Measurements from ENCODE around the gene SLC25A51.

SLC25A51 gene, protein sequence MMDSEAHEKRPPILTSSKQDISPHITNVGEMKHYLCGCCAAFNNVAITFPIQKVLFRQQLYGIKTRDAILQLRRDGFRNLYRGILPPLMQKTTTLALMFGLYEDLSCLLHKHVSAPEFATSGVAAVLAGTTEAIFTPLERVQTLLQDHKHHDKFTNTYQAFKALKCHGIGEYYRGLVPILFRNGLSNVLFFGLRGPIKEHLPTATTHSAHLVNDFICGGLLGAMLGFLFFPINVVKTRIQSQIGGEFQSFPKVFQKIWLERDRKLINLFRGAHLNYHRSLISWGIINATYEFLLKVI

DNA sequence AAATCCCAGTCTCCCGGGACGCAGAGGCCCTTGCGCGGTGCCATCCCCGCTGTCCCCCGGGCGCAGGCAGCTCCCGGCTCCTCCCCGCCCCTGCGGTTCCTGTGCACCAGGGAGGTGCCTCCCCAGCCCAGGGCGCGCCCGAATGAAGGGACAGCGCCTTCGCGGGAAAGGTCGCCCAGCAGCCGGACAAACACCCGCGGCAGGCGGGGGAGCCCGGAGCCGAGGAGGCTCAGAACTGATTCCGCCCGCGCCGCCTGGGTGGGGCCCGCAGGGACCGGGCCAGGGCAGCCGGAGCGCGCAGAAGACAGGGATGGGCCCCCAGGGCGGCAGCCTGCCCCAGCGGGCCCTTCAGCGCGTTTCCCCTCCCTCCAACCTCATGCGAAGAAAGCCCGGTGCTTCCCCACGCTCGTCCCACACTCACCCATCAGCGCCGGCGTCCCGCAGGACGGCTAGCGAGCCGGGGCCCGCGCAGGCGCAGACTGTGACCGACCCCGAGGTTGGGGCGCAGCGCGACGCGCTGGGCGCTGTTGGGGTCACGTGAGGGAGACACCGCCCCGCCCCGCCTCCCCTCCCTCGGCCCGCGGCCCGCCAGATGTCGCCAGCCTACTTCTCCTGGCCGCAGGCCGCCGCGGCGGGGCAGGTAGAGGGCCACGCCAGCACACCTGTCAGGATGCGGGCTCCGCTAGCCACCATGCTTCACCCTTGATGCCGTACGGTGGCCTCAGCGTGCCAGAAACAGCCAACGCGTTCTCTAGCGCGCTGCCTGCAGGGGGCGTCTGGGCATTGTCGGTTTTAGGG is at the start of gene SLC25A51:
Gene SLC25A51, minus strand, starts transcription at position 481 of the 798 bp plus-strand sequence. CDS start 15,577 bp downstream, outside the sequence.
- peak; percentile 97 for DNase-seq (ENCODE audit: low spot score)

DNA sequence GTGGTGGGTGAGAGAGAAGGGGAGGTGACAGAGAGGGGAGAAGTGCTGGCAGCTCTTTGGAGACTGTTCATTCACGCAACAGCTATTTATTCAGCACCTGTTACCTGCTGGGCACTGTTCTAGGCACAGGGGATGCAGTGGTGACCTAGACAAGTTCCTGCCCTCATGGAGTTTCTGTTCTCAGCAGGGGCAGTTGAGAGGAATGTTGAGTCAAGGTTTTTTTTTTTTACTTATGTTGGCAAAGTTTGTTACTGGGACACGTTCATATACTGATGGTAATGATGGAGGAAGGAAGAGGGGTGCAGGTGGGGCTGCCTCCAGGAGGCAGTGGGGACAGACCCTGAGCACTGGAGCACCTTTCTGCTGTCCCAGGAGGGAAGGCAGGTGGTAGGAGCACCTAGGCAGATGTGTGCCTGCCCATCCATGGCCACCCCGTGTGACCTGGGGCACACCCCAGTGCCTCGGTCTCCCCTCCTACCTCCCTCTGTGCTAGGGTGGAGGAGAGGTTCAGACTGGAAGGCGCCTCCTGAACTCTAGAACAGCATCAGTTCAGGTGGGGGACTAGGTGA is 49.4 kb upstream of the SLC25A51 start:
- DNase-seq (ENCODE audit: low spot score) = no peak

DNA sequence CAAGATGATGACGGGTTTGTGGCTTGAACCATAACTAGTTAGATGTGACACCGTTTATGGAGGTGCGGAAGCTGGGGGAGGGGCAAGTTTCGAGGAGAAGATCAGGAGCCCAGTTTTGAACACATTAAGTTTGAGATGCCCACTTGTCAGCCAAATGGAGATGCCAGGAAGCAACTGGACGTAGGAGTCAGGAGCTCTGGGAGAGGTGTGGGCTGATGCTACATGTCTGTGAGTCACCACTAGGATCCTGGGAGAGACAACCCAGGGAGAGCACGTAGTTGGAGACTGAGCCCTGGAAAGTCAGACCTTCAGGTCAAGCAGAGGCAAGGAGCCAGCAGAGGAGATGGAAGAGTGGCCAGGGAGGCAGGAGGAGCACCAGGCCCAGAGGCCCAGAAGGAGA is 48.8 kb upstream of the SLC25A51 start:
- DNase-seq (ENCODE audit: low spot score) = no peak

DNA sequence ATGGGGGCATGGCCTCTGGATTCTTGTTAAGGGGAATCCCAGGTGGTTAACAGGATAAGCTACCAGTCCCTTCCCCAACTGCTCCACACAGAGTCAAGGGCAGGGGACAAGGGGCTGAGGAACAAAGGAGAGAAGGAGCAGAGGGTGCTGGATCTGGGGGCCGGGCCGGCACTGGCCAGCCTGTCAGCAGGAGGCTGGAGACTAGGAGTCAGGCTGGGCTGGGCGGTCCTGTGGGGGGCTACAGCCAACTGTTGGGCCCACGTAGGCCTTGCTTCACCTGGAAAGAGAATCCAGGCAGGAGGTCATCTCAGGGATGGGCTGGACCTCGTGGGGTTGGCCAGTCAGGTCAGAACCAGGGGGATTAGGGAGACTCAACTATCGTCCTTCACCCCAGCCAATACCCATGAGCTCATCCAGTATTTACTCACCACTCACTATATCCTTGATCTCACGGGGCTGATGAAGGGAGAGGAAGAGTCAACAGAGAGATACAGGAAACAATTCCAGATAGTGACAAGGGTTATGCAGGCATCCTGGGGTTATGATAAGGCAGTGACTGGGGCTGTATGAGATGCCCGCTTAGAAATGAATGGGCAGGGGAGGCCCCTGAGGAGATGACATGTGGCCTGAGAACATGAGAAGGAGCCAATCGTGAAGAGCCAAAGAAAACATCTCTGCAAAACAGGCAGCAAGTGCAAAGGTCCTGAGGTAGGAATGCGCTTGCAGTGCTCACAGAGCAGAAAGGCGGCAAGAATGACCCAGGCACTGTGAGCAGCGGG is 47.9 kb upstream of the SLC25A51 start:
- no peak for DNase-seq (ENCODE audit: low spot score)

DNA sequence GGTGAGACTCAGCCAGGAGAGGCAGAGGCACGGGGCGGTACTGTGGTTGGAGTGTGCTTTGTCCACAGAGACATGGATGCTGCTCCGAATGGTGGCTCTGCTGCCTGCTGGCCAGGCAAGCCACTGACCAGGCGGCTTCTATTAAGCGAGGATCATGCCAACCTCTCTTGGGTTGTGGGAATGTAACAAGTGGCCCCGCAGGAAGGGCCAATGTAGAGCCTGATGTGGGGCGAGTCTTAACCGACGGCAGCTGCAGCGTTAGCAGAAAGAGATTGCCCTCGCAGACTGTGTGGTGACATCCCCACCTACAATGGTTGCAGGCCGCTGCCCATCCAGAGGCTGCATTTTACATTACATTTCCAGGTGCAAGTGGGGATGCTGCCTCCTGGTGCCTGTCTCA is 46.6 kb upstream of the SLC25A51 start:
- DNase-seq (ENCODE audit: low spot score) = no peak

DNA sequence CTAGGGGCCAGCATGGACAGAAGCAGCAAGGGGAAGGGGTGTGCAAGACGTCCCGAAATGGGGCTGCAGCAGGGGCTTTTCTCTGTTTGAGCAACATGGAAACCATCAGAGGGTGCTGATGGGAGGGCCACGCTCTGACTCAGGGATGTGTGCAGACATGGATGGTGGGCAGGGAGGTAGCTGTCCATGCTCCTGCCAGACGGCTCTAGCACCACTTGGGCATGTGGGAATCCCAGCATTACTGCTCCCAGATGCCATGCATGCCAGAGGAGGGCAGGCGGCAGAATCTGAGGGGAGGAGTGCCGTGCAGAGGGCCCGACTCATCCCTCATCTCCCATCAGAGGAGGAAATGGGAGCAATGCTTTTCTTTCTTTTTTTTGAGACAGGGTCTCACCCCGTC is 45.6 kb upstream of the SLC25A51 start:
- peak; percentile 27 for DNase-seq (ENCODE audit: low spot score)

DNA sequence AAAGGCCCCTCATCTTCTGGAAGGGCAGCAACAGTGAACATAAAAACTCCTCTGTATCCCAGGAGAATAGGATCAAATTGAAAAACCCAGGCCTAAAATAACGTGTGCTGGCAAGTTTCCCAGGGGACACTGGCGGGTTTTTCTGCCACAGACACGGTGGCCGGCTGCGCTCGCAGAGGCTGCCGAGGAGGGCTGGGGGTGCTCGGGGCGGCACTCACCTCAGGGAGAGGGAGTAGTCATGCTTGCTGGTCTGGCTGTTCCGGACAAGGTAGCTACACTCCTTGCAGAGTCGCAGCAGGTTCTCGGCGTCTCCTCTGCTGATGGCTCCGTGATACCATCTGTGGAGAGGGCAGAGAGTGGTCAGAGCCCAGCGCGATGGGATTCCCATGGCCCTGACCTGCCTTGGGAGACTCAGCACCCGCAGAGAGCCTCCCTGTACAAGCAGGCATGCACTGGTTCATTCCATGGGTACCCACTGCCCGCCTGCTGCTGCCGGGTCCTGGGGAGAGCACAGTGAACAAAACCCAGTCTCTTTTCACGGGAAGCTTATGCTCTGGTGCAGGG is 44.6 kb upstream of the SLC25A51 start:
- no peak for DNase-seq (ENCODE audit: low spot score)

DNA sequence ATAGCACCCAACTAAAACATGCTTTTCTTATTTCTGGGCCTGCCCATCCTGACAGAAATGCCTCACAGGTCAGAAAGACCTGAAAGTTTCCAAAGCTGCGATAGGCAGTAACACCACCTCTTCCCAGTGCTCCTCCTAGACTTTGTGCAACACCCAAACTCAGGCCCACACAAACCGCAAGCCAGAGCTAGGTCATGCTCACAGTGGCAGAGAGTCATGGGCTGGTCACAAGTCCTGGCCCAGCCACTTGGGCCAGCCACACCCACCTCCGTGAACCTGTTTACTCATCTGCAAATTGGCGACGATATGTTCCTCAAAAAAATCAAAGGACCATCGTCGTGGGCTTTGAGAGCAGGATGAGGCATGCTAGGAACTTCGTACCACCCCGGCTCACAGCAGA is 44.0 kb upstream of the SLC25A51 start:
- DNase-seq (ENCODE audit: low spot score) = no peak

DNA sequence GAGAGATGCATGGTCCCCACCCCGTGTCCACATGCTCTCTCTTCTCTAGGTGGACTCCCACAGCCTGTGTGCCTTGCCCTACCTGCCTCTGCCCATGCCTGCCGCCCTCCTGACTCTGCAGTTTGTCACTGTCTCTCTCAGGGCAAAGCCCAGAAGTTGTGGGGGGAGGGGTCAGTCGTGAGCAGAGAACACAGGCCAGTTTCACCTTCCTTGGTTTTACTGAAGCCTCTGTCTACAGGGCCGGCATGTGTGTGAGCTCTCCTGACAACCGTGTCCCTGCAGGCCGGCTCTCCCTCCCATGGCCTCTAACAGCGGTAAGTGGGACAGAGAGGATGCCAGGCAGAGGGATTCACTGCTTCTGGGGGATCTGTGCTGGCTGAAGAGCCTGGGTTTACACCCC is 43.5 kb upstream of the SLC25A51 start:
- no peak for DNase-seq (ENCODE audit: low spot score)

DNA sequence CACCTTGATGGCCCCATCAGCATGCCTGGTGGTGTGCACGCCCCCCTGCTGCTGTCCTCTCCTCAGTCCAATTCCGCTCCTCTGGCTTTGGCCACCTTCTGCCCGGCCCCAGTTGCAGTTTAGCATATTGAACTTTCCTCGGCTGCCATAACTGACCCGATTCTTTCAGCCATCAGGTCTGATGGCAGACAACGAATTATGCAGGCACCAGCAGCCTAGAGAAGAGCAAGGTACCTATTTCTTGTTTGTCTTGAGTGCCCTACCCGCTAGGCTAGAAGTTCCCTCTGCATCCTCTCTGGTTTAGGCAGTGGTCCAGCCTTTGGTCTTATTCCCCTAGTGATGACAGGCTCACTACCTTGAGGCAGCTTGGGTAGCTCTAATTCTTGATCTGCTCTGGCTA is 43.0 kb upstream of the SLC25A51 start:
- DNase-seq (ENCODE audit: low spot score) = no peak

DNA sequence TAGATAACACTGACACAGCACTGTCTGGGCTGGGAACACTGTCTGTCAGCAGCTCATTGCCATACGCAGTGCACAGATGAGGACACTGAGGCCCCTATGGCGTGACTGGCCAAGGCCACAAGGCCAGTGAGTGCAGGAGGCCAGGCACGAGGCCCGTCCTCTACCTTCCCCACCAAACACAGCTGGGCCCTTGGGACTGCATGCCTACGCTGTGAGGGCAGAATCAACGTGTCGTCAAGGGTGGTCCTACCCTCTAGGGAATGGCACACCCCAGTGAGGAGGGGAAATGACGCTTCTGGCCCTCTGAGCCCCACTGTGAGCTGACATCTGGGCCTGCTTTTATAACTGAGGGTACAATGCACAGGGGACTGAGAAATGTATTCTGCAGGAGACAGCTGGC is 42.1 kb upstream of the SLC25A51 start:
- no peak for DNase-seq (ENCODE audit: low spot score)

DNA sequence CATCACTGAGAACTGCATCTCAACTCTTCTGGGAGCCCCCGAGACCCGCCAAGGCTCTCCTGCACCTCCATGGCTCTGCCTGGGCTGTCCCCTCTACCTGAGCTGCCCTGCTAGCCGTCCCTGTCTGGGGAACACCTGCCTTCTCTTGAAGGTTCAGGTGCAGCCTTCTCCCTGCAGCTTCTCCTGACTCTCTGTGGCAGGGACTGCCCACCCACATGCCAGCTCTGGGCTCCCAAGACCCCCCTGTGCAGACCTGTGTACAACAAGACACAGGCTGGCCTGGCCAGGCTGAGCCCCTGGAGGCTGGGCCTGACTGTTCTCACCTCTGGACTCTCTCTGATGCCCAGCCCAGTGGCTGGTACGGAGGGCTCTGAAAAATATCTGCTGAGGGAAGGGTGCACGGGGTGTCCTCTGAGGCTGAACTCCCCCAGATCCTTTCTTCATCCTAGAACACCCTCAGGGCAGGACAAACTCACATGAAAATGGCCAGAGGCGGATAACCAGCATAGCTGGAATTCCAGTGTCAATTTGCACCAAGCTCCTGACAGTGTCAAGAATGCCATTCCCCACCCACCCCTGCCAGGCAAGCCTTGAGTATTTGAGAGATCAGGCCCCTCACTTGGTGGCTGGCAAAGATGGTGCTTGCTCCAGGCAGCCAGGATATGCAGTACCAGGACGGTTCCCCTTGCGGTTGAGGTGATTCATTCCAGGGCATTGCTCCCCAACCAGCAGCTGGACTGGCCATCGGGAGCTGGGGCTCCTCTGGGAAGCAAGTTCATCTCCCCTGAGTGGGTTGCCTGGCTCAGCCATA is 40.9 kb upstream of the SLC25A51 start:
- peak; percentile 31 for DNase-seq (ENCODE audit: low spot score)

DNA sequence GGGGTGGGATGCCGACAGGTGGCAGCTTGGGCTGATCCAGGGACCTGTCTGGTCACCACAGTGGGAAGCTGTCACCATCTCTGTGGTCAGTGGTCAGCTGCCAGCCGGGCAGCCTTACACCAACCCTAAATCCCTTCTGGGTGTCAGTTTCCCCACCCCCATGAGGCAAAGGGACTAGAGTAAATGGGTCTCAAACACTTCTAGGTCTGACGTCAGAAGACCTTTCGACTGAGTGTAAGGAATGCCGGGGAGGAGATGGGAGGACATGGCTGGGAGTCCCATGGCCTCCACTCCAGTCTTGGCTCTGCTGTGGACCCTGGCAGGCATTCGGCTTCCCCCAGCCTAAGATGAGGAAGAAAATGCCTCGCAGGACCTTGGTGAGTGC is 40.3 kb upstream of the SLC25A51 start:
- no peak for DNase-seq (ENCODE audit: low spot score)

DNA sequence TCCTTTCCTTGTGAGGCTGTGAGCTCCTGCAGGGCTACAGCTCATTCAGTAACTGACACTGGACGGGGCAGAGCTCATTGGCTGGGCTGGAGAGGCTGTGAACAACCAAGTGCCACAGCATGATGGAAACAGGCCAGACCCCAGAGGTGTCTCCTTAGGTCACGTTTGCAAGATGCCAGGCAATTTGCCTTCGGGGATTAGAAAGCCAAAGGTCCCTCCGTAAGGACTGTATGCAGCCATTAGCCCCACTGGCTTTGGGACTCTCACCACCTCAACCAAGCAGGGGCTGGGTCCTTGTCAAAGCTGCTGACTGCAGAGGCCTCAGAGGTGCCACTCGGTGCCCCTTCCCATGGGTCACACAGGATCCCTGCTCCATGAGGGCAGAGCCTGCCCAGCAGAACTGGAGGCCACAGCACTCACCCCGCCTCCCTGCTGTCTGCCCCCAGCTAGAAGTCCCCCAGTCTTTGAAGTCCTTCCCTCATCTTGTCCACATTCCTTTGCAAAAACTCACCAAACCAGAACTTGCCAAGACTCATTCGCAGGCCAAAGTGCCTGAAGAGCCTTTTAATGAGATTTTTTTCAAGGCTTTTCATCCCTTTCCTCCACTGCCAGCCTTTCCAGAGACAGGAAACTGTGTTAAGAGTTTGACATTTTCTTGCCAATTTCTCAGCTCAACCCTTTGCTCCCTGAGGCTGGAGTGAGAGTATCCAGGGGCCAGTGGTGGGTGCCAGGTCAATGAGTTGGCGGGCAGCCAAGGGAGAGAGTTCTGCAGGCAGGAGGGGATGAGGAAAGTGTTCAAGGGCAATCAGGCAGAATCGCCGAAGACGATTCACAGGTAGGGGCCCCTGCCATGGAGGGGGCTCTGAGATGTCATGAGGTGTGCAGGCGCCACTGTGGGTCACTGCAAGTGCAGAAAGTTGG is 39.7 kb upstream of the SLC25A51 start:
- peak; percentile 56 for DNase-seq (ENCODE audit: low spot score)

DNA sequence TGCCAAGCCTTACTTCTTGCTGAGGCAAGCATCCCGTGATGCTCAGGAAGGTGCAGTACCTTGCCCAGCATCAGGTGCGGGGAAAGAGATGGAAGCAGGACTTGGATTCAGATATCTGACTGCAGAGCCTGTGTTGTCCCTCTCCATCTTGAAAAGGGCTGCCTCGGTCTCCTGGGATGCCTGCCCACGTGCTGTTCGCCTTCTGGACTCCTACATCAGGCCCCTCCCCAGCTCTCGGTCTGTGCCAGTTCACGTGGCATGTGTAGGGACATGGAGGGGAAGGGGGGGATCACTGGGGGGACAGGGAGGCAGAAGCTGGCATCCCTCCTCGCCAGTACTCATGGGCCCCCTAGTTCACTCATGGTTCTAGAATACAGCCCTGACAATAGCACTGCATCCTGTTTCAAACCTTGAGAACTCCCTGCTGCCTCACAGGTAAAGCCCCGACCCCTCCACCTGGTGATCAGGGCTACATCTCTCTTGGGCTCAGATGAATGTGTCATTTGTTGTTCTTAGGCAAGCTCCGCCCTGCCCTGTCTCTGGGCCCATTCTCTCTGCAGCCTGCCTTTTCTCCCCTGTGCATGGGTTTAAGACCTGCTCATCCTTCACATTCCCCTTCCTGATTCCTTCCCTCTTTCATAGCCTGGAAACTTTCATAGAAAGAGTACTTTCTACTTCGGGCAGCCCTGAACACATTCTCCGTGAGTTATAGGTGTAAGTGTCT is 38.9 kb upstream of the SLC25A51 start:
- no peak for DNase-seq (ENCODE audit: low spot score)

DNA sequence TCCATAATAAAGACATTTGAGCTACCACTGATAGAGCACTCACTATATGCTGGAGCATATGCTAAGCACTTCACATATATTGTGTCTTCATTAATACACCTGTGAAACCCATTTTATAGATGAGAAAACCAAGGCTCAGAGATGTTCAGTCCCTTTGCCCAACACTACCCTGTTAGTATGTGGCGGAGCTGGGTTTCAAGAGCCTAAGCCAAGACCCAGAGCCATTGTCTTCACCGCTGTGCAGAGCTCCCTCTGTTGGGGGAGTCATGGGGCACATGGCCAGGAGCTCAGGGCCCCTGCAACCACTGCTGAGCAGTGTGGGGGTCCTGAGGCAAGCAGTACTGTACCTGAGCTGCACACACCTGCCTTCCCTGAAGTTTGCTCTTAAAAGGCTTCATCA is 37.3 kb upstream of the SLC25A51 start:
- no peak for DNase-seq (ENCODE audit: low spot score)

DNA sequence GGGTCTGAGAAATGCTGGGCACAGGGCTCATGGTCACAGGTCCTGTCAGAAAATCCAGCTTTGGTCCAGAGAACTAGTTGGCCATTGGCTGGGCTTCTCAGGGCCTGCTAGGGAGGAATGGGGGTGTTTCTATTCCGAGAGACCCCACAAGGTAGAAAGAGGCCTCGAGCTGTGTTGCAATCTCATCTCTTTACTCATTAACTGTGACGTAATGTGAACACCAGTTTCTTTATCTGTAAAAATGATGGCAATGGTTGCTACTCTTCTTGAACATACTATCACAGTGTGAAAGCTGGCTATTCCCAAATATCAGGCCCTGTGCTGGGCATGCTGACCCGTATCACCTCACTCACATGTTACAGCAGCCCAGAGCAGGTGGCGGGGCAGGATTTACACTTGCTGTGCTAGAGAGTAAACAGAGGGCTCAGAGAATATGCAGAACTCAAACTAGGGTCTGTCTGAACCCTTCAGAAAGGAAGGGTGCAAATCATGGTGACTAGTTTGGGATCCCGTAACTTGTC is 35.7 kb upstream of the SLC25A51 start:
- no peak for DNase-seq (ENCODE audit: low spot score)

DNA sequence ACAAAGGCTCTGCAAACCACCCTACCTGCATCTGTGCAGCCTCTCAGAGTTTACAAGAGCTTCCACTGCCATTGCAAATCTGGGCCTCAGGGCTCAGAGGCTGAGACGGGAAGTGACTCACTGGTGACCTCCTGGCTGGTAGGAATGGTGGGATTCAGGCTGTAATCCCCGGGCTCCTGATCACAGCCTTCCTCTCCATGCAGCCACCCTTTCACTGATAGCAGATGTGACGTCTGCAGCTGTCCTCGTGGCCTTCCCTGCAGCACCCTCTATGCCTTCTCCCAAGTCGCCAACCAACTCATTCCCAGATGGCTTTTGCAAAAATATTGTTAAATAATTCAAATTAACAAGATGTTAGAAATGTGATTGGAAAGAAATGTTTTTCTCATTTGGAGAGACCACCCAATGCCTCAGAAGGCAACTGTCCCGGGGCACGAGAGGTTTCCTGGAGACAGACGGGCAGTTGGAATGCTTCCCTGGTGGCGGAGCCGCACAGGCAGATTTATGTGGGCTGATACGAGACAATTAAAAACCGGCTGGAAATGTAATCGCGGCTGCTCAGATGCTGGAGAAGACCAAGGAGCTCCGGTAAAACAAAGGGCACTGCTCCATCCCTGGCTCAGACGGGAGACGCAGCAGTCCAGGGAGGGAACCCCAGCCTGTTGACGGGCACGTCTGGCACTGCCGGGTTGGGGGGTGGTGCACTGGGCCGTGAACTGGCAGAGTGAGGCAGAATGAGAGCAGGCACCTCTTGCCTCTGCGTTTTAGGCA is 34.4 kb upstream of the SLC25A51 start:
- no peak for DNase-seq (ENCODE audit: low spot score)

All from SW480 (cell line).